C4-2B (cell line): Measurements from ENCODE around the gene SLC4A9.
"Not testable (repeated sequence)": the region's sequence is repeated elsewhere in the genome, so short reads cannot be mapped to it uniquely, and the experiment has no call there.

Source experiments
- ZFX ChIP-seq: fragments of 450-650 bp; IDR thresholded peaks from 2 replicates; pipeline ENCODE4 v1.6.1; 2017
- TF ChIP-seq, protein P1 (sequence below): fragments of 450-650 bp; conservative IDR thresholded peaks from 2 replicates; pipeline ENCODE4 v1.5.1; 2017; ENCODE audit warnings: mild to moderate bottlenecking

DNA sequence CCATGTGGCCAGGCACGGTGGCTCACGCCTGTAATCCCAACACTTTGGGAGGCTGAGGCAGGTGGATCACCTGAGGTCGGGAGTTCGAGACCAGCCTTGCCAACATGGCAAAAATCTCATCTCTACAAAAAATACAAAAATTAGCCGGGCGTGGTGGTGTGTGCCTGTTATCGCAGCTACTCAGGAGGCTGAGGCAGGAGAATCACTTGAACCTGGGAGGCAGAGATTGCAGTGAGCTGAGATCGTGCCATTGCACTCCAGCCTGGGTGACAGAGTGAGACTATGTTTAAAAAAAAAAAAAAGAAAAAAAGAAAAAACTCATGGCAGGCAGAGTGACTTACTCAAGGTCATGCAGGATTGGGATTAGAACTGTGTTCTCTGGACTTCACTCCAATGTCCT is 16.1 kb upstream of the SLC4A9 start:
- TF ChIP-seq, protein P1, sequence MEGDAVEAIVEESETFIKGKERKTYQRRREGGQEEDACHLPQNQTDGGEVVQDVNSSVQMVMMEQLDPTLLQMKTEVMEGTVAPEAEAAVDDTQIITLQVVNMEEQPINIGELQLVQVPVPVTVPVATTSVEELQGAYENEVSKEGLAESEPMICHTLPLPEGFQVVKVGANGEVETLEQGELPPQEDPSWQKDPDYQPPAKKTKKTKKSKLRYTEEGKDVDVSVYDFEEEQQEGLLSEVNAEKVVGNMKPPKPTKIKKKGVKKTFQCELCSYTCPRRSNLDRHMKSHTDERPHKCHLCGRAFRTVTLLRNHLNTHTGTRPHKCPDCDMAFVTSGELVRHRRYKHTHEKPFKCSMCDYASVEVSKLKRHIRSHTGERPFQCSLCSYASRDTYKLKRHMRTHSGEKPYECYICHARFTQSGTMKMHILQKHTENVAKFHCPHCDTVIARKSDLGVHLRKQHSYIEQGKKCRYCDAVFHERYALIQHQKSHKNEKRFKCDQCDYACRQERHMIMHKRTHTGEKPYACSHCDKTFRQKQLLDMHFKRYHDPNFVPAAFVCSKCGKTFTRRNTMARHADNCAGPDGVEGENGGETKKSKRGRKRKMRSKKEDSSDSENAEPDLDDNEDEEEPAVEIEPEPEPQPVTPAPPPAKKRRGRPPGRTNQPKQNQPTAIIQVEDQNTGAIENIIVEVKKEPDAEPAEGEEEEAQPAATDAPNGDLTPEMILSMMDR = not testable (repeated sequence)
- TF ChIP-seq ZFX = not testable (repeated sequence)
